GM18505 (cell line): ENCODE data around the gene HSPA9.
A peak's percentile ranks its signal among the peaks of the same experiment; 100 is the strongest.

Source experiments
- ATAC-seq: cut with Tn5 transposase; IDR thresholded peaks from one replicate; pipeline ENCODE4 v1.9.1; 2021; ENCODE audit not compliant: unreplicated experiment
- POLR2A ChIP-seq: IDR thresholded peaks from 4 replicates; pipeline ENCODE4 v1.6.1; 2011; ENCODE audit warnings: borderline replicate concordance; ENCODE audit not compliant: insufficient read depth, insufficient read length; ENCODE audit errors: extremely low read depth

Gene HSPA9

DNA sequence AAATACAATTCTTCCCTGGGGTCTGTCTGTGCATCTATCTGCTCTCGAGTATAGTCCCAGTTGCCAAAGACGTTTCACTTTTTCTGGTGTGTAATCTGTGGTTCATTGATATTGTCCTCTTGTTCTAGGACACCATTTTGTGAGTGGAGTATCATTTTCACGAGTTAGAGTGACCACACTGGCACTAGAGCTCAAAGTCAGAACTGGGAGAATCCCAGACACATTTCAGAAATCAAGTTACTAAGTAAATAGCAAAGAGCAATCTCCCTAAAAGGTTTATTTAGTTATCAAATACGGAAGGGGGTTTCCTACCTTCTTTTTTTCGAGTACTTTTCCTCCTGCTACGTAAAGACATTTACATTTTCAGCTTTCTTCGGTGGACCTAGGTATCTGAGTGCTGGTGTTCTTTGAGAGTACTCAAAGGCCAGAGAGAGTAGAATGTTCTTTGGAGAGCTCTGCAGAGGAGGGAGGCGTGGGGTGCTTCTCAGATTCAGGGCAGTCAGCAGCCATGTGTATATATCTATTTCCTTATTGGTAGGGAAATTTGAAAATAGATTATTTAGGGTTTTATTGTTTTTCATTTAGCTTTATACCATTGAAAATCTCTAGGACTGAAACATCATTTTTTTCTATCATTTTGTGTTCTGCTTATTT, 8.9 kb upstream of the HSPA9 start:
- no peak for TF ChIP-seq POLR2A
- no peak for ATAC-seq

DNA sequence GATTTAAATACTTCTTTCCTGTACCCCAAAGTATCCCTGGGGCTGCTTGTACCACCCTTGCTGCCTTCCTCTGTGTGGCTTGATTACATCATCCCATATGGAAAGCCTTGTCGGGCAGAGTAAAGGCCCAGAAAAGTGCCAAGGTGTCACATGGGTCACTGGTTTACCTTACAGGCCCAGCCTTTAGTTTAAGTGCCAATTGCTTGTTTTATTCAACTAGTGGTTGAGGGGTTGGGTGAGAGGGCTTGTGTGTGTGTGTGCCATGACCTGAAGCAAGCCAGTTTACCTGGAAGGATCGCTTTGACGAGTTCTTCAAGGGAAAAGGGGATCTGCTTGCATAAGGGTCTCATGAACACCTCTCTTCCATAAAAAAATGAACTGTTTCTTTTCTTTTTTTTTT, 7.8 kb upstream of the HSPA9 start:
- TF ChIP-seq POLR2A, result no peak
- no peak for ATAC-seq

DNA sequence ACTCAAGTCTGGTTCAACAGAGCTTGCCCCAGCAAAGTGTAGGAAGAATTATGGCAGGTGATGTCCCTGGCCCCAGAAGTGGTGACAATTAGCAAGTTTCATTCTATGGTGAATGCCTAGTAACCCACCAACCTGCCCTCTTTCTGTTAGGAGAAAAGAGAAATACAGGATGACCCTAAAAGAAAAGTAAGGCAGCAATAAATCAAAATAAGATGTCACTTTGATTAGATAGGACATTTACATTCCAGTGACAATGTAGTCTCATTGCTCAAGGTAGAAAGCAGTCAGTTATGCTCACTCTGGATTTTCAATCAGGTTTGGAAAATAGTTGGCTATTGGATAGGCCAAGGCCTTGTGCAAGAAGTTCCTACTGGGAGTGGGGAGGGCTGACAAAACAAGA, 5.6 kb upstream of the HSPA9 start:
- no peak for ATAC-seq

DNA sequence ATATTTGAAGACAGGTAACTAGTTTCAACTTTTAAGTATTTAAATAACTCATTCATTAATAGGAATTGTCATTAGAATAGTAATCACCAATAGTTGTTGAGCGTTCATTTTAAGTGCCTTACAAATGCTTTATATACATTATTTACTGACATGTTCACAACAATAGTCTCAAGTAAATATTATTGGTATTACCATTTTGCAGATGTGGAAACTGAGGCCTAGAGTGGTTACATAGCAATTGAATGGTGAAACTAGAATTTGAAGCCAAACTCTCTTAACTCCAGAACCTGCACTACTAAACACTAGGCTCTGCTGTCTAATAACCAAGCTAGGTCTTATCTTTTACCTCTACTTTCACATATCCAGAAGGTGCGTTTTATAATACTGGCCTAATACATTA, 4.8 kb upstream of the HSPA9 start:
- ATAC-seq, result no peak
- TF ChIP-seq POLR2A, result no peak

More for the DNA sequence above, 5.6 kb upstream of the HSPA9 start:
- TF ChIP-seq POLR2A, result no peak

DNA sequence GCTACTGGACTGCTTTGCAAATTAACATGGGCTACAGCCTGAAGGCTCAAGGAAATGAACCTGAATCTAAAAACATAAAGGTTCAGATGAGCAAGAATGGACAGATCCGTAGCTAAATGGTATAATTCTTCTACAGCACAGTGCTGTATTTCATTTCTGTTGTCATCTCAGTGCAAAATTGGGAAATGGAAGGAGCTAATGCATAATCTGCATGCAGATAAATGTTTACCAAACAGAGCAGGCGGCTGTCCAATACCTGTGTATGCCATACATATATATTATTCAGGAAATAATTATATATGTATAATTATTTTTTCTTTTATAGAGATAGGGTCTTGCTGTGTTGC, 4.3 kb upstream of the HSPA9 start:
- TF ChIP-seq POLR2A, result no peak
- ATAC-seq, result no peak

DNA sequence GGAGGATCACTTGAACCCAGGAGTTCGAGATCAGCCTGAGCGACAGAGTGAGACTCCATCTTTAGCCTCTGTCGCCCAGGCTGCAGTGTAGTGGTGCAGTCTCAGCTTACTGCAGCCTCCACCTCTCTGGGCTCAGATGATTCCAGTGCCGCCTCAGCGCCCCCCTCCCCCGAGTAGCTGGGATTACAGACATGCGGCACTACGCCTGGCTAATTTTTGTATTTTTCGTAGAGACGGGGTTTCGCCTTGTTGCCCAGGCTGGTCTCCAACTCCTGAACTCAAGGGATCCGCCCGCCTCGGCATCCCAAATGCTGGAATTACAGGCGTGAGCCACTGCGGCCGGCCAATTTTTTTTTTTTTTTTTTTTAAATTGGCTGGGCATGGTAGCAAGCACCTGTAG, 2.3 kb upstream of the HSPA9 start:
- no peak for ATAC-seq
- TF ChIP-seq POLR2A, result no peak

DNA sequence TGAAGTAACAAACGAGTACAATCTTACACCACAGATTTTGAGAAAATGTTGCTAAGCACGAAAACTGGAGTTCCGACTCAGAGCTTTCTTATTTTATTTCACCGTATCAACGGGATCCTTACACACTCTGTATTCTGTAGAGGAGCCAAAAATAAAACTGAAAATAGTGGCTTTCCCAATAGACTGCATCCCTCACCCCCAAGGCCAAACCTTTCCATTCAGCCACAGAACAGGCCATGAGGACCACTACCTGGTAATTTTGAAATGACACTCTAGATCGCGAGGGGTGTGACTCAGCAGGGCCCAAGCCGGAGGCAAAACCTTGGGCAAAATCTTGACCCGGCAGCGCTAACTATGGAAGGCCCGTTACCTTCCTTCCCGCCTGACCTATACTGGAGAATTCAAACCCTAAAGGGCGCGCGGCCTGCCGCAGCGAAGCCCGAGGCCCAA, 432 bp downstream of the HSPA9 start:
- no peak for TF ChIP-seq POLR2A
- peak; percentile 23 for ATAC-seq

DNA sequence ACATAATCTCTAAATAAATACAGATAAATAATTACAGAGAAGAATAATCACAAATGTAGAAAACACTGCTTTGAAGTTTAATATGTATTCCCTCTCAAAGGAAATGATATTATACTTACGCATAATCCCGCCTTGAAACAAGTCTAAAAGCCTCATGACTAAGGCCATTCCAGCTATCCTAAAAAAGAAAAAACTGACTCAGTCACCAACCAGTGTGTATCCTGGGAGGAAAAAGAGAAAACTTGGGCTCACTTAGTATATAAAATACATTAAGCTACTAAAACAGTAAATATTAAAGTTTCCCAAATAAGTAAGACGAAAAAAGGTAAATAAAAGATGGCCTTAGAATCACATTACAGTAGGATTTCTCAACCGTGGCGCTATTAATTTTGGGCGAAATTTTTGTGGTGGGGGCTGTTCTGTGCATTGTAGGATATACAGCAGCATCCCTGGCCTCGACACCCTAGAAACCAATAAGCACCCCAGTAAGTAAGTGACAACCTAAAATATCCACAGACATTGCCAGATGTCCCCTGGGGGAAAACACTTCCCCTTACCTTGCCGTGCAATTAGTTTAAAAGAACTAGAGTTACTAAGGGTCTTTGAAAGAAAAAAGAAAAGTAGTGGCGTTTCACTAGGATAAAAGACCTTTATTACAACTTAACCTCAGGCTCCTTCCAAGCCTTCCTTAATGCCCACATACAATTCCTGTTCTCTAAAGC, 1.1 kb downstream of the HSPA9 start:
- TF ChIP-seq POLR2A, result no peak
- ATAC-seq, result no peak

DNA sequence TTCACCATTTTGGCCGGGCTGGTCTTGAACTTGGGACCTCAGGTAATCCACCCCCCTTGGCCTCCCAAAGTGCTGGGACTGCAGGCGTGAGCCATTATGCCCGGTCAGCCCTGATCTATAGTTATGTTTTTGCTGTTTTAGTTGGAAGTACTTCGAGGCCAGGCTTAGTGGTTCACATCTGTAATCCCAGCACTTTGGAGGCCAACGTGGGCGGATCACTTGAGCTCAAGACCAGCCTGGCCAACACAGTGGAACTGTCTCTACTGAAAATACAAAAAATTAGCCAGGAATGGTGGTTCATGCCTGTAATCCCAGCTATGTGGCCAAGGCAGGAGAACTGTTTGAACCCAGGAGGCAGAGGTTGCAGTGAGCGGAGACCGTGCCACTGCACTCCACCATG, 2.0 kb downstream of the HSPA9 start:
- TF ChIP-seq POLR2A, result no peak
- ATAC-seq, result no peak

DNA sequence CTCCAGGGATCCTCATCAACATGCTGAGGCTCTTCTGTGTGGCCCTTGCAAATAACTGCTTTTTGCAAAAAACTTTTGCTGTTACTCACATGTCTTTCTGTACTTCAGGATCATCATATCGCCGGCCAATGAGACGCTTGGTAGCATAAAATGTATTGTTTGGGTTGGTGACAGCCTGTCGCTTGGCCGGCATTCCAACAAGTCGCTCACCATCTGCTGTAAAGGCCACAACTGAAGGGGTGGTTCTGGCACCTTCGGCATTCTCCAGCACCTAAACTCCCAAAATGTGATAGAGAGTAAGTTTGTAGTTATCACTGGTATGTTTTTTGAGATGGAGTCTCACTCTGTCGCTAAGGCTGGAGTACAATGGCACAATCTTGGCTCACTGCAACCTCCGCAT, 4.3 kb downstream of the HSPA9 start:
- ATAC-seq, result no peak
- no peak for TF ChIP-seq POLR2A

DNA sequence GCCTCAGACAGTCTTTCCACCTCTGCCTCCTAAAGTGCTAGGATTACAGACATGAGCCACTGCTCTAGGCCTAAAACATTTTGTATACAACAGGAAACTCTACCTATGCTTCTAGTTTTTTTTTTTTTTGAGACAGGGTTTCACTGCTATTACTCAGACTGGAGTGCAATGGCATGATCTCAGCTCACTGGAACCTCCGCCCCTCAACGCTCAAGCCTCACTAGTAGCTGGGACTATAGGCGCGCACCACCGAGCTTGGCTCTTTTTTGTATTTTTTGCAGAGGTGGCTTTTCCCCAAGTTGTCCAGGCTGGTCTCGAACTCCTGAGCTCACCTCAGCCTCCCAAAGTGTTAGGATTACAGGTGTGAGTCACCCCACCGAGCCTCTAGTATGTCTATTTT, 5.4 kb downstream of the HSPA9 start:
- no peak for ATAC-seq

DNA sequence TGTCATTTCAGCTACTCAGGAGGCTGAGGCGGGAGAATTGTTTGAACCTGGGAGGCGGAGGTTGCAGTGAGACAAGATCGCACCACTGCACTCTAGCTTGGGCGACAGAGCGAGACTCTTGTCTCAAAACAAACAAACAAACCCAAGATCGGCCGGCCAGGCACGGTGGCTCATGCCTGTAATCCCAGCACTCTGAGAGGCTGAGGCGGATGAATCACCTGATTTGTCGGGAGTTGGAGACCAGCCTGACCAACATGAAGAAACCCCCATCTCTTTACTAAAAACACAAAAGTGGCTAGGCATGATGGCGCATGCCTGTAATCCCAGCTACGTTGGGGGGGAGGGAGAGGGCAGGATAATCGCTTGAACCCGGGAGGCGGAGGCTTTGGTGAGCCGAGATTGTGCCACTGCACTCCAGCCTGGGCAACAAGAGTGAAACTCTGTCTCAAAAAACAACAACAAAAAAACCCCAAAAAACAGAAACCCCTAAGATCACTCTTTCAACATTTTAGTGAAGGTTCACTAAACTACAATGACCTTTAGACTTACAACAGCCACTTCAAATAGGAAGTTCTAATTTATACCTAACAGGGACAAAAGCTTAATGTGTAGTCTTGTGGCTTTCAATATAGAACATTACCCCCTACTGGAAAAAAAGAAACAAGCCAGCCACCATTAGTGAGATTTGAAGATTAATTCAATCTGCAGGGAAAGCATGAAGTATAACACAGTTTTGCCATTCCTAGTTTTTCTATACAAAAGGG, 7.0 kb downstream of the HSPA9 start:
- no peak for ATAC-seq
- TF ChIP-seq POLR2A, result no peak

More for the DNA sequence above, 5.4 kb downstream of the HSPA9 start:
- TF ChIP-seq POLR2A, result no peak

DNA sequence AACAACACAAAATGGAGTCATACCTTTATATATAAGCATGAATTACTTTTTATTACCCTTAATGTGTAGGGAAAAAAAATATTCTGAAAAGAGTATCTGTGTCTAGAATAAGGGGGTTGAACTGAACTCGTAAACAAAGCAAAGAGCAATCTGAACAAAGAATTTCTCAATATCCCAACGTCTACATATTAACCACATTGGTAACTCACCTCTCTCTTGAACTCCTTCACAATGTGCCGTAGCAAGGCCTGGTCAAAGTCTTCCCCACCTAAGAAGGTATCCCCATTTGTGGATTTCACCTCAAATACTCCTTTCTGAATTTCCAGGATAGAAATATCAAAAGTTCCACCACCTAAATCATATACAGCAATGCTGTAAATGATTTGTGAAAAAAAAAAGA, 8.4 kb downstream of the HSPA9 start:
- no peak for ATAC-seq
- TF ChIP-seq POLR2A, result no peak

DNA sequence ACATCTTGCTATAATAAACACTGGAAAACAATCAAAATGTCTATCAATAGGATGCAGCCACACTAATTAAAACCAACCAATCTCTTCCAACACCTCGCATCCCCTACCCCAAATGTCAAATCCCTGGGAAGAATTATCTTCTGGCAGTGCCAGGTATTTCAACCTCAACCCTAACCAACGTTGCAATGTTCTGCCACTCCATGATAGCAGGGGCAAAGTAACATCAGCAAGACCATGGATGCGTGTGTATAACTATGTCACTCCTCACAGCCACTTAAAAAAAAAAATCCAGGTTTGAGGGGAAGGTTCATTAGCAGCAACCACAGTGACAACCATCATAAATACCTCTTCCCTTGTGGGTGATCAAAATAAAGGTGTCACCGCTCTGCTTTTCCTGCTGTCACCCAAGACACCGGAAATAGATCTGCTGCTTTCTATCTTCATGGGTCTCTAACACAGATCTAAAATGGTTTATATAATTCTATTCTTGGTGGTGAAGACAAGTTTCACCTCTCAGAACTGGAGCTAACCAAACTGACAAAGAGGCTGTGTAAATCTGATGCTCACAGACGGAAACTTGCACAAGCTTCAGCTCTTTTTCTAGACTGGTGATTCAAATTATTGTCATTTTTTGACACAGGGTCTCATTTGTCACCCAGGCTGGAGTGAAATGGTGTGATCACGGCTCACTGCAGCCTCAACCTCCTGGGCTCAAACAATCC, 9.9 kb downstream of the HSPA9 start:
- no peak for ATAC-seq
- no peak for TF ChIP-seq POLR2A

DNA sequence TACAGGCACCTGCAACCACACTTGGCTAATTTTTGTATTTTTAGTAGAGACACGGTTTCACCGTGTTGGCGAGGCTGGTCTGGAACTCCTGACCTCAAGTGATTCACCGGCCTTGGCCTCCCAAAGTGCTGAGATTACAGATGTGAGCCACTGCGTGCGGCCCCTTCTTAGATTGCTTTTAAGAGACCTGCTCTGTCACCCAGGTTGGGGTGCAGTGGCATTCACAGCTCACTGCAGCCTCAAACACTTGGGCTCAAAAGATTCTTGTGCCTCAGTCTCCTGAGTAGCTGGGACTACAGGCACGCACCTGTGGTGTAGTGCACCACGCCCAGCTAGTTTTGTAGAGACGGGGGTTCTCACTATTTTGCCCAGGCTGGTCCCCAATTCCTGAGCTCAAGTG, 11.0 kb downstream of the HSPA9 start:
- no peak for TF ChIP-seq POLR2A
- ATAC-seq, result no peak
